Measurements from ENCODE around the gene BORCS5.
A peak's percentile ranks its signal among the peaks of the same experiment; 100 is the strongest.

Gene BORCS5

GRCh38 chr12:12433203-12433731 lies 76.4 kb downstream of the BORCS5 start:
- DNase-seq (ENCODE audit: low read depth) = no peak

- DNase-seq (ENCODE audit: low read depth) = no peak
Observed at GRCh38 chr12:12436831-12437345, 80.0 kb downstream of the BORCS5 start.

- DNase-seq (ENCODE audit: low read depth) = no peak
Observed at GRCh38 chr12:12439636-12440035, 82.8 kb downstream of the BORCS5 start.

- no peak for DNase-seq (ENCODE audit: low read depth)
Observed at GRCh38 chr12:12440784-12441428, 84.0 kb downstream of the BORCS5 start.

GRCh38 chr12:12441429-12441807 lies 84.5 kb downstream of the BORCS5 start:
- no peak for DNase-seq (ENCODE audit: low read depth)

GRCh38 chr12:12441843-12442461 lies 85.1 kb downstream of the BORCS5 start:
- DNase-seq (ENCODE audit: low read depth) = peak; percentile 37

- DNase-seq (ENCODE audit: low read depth) = no peak
Observed at GRCh38 chr12:12442548-12443071, 85.7 kb downstream of the BORCS5 start.

GRCh38 chr12:12443431-12443878 lies 86.6 kb downstream of the BORCS5 start:
- no peak for DNase-seq (ENCODE audit: low read depth)

- no peak for DNase-seq (ENCODE audit: low read depth)
Observed at GRCh38 chr12:12445165-12445881, 88.4 kb downstream of the BORCS5 start.

GRCh38 chr12:12445882-12446181 lies 89.0 kb downstream of the BORCS5 start:
- no peak for DNase-seq (ENCODE audit: low read depth)

GRCh38 chr12:12446786-12447185 lies 89.9 kb downstream of the BORCS5 start:
- no peak for DNase-seq (ENCODE audit: low read depth)

GRCh38 chr12:12447236-12447635 lies 90.4 kb downstream of the BORCS5 start:
- DNase-seq (ENCODE audit: low read depth) = no peak

GRCh38 chr12:12447837-12448236 lies 91.0 kb downstream of the BORCS5 start:
- DNase-seq (ENCODE audit: low read depth) = no peak

GRCh38 chr12:12449533-12450025 lies 92.7 kb downstream of the BORCS5 start:
- no peak for DNase-seq (ENCODE audit: low read depth)

GRCh38 chr12:12450043-12450471 lies 93.2 kb downstream of the BORCS5 start:
- DNase-seq (ENCODE audit: low read depth) = no peak

GRCh38 chr12:12451098-12451497 lies 94.2 kb downstream of the BORCS5 start:
- no peak for DNase-seq (ENCODE audit: low read depth)

- no peak for DNase-seq (ENCODE audit: low read depth)
Observed at GRCh38 chr12:12452326-12452902, 95.5 kb downstream of the BORCS5 start.

- no peak for DNase-seq (ENCODE audit: low read depth)
Observed at GRCh38 chr12:12453635-12454034, 96.8 kb downstream of the BORCS5 start.

GRCh38 chr12:12454315-12454714 lies 97.4 kb downstream of the BORCS5 start:
- no peak for DNase-seq (ENCODE audit: low read depth)

GRCh38 chr12:12456637-12457036 lies 99.8 kb downstream of the BORCS5 start:
- no peak for DNase-seq (ENCODE audit: low read depth)

- no peak for DNase-seq (ENCODE audit: low read depth)
Observed at GRCh38 chr12:12460935-12461922, 104.4 kb downstream of the BORCS5 start.
